Stimulated activated CD4-positive, alpha-beta T cell treated with anti-CD3 and anti-CD28 coated beads, TNF-alpha, amount 100 ng/mL, for 4 hours (primary cell): ENCODE measurements around the gene FAM193A.
"Not testable (repeated sequence)": the region's sequence is repeated elsewhere in the genome, so short reads cannot be mapped to it uniquely, and the experiment has no call there.

Experiments used
- DNase-seq, 3 experiments: peaks; one replicate each; pipeline ENCODE4 v3.0.0-alpha.2; 2020; ENCODE audit warnings: low read depth in 3 of 3

Gene FAM193A

GRCh38 chr4:2728806-2729532 lies 192.5 kb downstream of the FAM193A start:
- no peak for DNase-seq

DNA sequence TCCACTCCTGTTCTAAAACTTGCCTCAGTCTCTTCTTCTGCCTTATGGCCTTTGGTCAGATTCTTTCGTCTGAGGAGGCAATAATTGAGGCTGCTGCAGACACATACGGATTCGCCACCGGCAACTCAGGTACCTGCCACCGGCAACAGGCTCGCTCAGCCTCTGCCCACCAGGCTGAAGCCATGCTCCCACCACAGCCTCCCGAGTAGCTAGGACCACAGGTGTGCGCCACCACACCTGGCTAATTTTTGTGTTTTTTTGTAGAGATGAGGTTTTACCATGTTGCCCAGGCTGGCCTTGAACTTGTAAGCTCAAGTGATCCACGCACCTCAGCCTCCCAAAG lies 193.1 kb downstream of the FAM193A start:
- no peak for DNase-seq

DNA sequence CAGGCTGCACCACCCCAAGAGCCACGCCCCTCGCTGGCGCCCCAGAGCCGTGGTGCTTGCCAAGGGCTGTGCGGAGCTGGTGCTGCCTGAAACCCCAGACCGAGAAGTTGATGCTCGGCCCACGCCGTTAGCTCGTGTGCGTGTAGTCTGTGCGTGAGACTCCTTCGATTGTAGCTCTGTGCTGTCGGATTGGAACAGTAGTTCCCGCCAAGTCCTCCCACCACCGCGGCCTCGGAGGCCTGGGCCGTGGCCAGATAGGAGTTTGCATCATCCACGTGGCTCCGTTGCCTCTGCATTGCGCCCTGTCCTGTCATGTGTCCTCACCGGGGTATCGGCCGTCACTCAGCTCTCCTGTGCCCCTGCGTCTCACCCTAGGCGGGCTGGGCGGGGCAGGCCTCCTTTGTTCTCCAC lies 195.5 kb downstream of the FAM193A start:
- DNase-seq: no peak

DNA sequence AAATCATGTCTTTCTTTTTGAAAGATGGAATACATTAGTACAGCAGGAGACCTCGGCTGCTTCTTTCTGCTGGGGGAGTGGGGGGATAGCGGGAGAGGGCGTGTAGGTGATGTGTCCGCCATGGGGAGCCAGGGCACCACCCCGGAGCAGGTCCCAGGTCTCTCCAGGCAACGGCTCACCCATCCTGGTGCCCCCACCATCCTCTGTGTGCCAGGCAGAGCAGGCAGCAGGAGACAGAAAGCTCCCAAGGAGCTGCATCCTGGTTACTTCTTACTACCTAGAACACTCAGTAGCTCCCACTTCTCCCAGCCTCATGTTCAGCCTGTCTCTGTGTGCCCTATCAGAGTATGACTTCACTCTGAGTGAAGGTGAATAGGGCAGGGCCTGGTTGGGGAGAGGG lies 196.1 kb downstream of the FAM193A start:
- DNase-seq: no peak

DNA sequence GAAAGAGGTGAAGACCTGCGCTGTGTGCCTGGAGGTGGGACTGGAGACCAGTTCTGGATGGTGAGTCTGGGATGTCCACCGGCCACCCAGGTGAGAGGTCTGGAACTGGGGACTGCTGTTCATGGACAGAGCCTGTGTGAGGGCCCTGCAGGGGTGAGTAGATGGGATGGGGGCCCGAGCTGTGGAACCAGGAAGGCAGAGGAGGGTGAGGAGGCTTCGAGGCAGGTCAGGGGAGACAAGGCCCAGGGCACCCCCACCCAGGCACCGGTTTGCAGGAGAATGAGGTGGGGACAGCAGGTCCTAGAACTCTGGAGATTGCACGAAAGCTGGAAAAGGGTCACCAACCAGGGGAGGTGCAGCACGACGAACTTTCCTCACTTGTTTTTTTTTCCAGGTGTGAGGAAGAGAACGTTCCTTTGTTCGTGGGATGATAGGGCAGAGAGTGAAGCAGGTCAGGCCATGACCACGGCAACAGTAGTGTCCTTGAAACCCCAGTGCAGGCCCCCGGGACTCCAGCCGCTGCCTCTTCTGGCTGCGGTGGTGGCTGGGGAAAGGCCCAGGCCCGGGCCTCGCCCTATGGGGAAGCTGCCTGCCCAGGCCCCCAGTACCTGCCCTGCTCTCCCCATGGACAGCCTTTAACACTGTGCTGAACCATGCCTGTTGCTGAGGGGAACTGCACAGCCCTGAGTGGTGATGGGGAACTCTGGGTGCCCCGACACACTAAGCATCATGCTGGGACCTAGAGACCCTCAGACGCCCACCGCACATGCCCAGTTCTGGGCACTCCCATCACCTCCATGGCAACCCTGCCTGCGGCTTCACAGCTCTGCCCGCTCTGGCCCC lies 196.8 kb downstream of the FAM193A start:
- no peak for DNase-seq

DNA sequence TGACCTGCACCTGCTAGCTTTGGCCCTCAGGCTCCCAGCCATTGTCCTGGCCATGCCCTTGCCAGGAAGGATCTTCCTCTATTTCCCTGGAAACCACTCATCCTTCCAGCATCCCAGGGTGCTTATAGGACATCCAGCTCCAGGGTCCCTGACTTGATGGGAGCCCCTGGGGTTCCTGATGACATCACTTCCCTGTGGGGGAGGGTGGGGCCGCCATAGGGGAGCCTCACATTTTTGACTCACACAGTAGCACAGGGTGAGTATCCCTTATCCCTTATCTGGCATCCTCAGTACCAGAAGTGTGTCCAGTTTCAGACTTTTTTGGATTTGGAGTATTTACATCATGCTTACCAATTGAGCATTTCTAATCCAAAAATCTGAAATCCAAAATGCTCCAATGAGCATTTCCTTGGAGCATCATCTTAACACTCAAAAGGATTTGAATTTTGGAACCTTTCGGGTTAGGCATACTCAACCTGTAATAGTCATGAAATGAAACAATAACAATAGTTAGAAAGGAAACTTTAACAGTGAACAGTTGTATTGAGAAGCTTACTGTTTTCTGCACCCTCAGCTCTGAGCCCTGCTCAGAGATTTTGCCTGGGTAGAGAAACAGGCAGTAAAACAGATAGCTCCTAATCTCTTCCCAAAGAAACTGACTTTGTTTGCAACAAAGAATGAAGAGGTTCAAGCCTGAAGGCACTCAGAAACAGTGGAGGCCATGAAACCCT lies 197.6 kb downstream of the FAM193A start:
- DNase-seq: no peak

DNA sequence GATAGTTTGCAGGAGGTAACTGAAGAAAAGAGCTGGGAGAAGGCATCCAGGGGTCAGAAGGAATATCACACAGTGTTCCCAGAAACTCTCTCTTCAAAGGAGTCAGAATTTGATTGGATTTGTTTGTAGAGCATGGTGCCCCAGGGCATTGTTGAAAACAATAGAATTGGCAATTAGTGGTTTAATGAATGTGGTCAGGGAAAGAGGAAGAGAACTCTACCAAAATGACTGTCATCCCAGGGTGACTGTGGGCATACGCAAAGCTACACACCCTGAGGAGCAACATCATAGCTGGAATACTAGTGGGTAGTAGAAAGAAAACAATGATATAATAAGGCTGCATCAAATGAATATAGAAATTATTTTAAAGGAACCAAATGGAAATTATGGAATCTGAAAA lies 198.2 kb downstream of the FAM193A start:
- DNase-seq: no peak

DNA sequence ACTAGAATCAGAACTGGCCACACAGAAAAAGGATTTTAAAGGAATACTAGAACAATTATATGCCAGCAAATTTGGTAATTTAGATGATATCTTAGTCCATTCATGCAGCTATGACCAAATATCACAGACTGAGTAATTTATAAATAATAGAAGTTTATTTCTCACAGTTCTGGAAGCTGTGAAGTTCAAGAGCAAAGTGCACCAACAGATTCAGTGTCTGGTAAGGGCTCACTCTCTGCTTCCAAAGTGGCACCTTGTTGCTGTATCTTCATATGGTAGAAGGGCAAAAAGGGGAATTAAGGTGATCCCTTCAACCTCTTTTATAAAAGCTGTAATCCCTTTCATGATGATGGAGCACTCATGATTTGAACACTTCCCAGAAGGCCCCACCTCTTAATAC lies 199.4 kb downstream of the FAM193A start:
- DNase-seq: no peak

DNA sequence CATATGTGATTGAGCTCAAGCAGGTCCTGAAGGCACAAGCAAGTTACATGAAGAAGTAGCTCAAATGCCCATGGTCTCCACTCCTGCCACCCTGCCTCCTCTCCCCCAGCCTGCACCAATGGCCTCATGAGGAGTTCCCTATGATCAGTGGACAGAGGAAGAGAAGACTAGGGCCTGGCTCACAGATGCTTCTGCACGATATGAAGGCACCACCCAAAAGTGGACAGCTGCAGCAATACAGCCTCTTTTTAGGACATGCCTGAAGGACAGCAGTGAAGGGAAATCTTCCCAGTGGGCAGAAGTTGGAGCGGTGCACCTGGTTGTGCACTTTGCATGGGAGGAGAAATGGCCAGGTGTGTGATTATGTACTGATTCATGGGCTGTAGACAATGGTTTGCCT lies 201.8 kb downstream of the FAM193A start:
- DNase-seq: not testable (repeated sequence)

DNA sequence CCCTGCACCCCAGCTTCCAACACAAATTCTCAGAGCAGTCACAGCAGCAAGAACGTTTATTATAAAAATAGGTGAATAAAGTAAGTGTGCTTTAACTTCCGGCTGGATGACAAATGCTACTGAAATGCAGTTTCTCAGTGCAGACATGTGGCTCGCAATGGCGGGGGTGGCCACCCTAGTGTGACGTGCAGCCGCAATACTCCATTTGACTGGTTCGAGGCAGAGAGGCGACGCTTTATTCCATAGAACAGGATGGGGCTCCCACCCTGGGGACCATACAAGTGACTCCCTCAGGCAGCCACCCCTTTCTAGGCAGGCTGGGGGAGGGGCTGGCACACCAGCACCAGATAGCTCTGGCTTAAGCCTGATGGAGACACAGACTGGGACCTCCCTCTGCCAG lies 205.2 kb downstream of the FAM193A start:
- no peak for DNase-seq

DNA sequence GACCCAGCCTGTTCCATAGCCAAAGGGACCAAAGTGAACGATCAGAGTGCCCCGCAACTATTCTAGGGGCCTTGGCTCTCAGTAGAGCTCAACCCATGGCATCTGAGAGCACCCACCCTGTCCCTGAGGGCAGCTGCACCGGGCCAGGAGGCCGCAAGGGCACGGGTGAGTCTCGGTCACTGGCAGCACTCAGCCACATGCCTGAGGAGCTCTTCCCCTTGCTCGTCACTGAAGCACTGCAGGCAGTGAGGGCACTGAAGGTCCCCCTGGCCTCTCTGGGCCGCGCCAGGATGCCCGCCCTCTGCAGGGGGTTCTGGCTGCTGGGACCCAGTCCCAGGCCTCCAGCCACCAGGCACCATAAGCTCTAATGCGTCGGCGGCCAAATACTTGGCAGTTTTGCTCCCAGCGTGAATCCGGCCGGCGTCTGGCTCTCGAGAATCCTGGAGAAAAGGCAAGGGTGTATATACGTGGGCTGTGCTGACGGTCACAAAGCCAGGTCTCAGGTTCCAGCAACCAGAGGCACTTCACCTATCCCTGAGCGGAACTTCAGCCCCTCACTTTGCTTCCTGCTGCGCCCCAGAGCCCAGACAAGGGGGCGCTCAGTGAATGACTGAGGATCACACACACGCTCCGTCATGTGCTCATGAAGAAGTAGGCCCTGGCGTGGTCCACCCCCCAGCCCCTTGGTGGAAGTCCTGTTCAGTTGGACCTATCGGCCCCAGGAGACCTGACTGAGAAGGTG lies 205.8 kb downstream of the FAM193A start:
- no peak for DNase-seq

DNA sequence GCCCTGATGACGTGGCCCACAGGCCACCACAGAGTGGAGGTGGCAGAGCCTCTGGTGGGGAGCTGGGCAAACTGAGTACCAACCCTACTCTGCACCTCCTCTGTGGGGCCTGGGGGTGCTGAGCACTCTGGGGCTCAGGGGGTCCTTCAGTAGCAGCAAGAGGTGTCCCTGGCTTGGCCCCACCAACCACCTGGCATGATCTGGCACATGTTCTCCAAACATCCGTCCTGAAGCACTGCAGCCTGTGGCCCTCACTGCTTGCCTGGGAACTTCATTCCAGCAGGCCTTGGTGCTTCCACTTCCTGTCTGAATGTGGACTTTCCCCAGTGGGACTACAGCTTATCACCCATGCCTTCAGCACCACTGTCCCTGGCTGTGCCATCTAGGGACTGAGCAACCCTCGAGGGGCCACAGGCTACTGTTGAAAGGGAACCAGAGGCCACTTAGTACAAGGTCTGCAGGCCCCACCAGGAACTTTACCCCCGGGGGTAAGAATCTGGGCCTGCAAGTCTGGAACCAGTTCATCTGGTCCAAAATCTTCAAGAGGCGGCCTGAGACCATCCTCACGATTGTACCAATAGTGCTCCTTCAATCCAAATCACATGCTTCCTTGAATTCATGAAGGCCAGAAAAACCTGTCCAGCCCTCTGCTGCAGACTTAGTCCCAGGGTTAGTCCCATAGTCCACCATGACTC lies 206.5 kb downstream of the FAM193A start:
- no peak for DNase-seq

DNA sequence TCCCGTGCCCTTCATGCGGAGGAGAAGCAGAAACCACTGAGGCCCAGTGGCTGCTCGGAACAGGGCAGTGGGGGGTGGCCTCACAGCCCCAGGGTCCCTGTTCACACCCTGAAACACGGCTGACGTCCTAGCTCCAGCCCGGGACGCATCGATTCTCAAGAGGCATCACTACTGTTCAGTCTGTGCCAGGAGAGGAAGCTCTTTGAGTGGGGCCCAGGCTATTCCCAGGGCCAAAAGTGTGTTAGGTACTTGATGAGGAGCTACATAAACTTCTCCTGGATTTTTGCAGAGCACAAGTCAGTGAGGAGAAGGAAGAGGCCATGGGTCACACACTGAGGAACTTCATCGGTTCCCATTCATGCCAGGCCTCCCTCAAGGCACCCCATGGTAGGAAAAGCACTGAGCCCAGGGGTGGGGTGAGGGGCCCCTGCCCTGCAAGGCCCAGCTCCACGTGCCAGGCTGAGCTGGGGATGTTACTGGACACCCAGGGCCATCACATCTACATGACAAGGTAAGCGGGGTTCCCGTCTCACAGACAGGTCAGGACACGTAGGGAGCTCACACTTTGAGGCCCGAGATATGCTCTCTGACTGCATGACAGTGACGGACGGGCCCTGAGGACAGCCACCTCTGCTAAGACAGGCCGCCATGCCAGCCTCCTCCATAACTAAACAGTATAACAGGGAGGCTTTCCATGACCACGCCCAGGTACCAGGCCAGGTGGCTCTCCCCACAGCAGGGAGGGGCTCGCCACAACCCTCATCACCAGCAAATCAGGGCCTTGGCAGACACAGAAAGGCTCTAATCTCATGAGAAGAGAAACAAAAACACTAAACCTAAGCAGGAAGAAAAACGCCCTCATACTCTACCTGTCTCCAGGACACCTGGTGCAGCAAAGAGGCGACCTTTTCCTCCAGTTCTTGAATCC lies 207.3 kb downstream of the FAM193A start:
- no peak for DNase-seq

DNA sequence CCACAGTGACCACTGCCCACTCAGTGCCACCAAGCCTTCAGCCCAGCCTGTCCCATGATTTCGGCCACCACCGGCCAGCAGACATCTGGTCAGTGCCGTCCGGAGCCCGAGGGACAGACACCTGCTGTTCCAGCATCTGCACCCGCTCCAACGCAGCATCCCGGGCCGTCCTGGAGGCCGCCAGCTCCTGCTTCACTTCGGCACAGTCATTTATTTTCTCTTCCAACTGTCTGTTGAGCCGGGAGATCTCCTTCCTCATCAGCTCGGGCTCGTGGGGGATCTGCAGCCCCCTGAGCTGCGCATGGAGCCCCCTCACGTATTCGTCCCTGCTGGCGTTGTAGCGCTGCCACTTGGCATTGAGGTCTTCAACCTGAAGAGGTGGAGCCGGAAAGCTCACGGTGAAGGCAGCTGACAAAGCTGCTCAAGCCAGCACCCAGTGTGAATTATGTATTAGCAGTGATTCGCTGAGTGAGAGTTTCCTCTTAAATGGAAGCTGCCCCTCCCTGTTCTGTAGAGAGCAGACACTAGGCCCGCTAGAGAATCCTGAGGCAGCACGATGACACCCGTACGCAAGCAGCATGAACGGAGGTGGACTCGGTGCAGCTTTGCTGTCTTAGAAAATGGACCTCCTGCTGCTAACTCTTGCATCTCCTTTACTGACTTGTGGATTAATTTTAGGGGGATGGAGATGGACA lies 208.3 kb downstream of the FAM193A start:
- no peak for DNase-seq

GRCh38 chr4:2745516-2745915 lies 209.1 kb downstream of the FAM193A start:
- no peak for DNase-seq

DNA sequence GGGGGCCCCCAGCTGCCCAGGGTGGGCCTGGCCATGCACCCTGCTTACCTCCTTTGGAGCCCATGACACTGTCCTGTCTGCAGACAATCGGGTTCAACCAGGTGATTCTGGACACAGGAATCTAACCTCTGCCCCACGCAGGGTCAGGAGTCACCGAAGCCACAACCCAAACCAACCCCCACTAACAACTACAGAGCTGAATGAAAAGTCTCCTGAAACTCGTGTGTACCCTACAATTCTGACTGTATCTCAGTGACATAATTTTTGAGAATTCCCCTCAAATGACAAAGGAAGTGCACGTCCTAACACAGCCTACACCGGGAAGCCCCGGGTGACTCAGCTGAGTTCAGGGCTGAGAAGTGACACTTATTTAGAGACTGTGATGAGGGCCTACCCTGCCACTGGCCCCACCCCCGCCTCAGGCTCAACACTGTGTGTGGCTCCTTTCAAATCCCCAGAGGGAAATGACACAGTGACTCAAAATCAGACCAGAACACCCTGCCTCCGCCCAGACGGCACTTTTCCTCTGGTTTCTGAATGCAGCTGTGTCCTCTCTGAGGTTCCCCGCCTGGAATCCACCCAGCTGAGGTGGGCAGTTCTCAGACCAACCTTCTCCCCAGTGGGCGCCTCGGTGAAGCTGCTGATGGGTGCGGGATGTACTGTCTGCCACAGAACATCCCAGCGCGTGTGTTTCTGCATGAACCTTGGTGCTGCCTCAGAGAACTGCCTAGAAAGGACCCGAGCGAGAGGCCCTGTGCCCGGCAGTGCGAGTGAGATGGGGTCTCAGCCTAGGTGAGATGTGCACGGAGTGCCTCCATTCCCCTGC lies 209.7 kb downstream of the FAM193A start:
- peak; percentile 82 to 88 (median 83) for DNase-seq

- no peak for DNase-seq
Observed at GRCh38 chr4:2746891-2747695, 210.6 kb downstream of the FAM193A start.
